GM12891 (cell line): ENCODE results near the gene SEMA4A.

ENCODE experiments used
- PAX5 ChIP-seq: IDR thresholded peaks from 2 replicates; pipeline ENCODE4 v1.6.1; 2011; ENCODE audit warnings: low read length, moderate library complexity, mild to moderate bottlenecking; ENCODE audit not compliant: insufficient read depth, severe bottlenecking
- POLR2A ChIP-seq: IDR thresholded peaks from 2 replicates; pipeline ENCODE4 v1.6.1; 2011; ENCODE audit warnings: low read depth, low read length, control low read depth
- POLR2AphosphoS5 ChIP-seq: IDR thresholded peaks from 2 replicates; pipeline ENCODE4 v1.6.1; 2011; ENCODE audit warnings: low read depth, low read length, control low read depth
- POU2F2 ChIP-seq: IDR thresholded peaks from 2 replicates; pipeline ENCODE4 v1.6.1; 2011; ENCODE audit warnings: low read depth, mild to moderate bottlenecking, control low read depth, low read length, moderate library complexity
- TAF1 ChIP-seq: IDR thresholded peaks from 2 replicates; pipeline ENCODE4 v1.6.1; 2011; ENCODE audit warnings: low read depth, low read length, control low read depth

- no peak for TF ChIP-seq POLR2A
- TF ChIP-seq TAF1, result no peak
- no peak for TF ChIP-seq POU2F2
- TF ChIP-seq PAX5, result no peak
- no peak for TF ChIP-seq POLR2AphosphoS5
These were observed 4.1 kb downstream of the SEMA4A start for GRCh38 chr1:156157506-156157905.
